ENCODE results near the gene SACM1L. TPM values are rescaled to one million over a fixed set of nuclear protein-coding genes. Genes with fewer than 3 reads are reported as not detected.

SACM1L gene
- total and polyA plus RNA-seq, 2 of the 13 experiments (the other 11 are each of a cell fraction or from before 2014, with no cell fraction given), result 15.1 to 27.8 TPM

- Histone ChIP-seq H3K27ac (ENCODE audit: extremely low read length, insufficient read depth, low read length) (no peak overlapping the region), H3K79me2 (ENCODE audit: insufficient read depth, low read length) (peaks cover 24% of the 10 kb centered on the region), H3K9me3 (ENCODE audit: low read length) (no peaks in the 10 kb centered on the region; the same call in 1 of the 2 replicates), H3K4me3 (replicated peaks in 1 of 3; ENCODE audit: insufficient read depth in 1 of 3, low read depth in 2 of 3, low read length in 3 of 3) (no peak overlapping the region), H3K9ac (ENCODE audit: insufficient read depth, low read depth, low read length) (no peak overlapping the region), H4K20me1 (ENCODE audit: insufficient read depth, low read length) (no peaks in the 10 kb centered on the region), H3K4me2 (ENCODE audit: low read depth, low read length) (no peak overlapping the region), H3K27me3 (ENCODE audit: control insufficient read depth in 1 of 2, insufficient read depth in 2 of 2, low read length in 2 of 2) (no peaks in the 10 kb centered on the region; a peak in 1 of 5 replicates), H2AFZ (ENCODE audit: low read length) (no peak overlapping the region), H3K36me3 (replicated peaks in 1 of 2; ENCODE audit: control insufficient read depth in 1 of 2, insufficient read depth in 2 of 2, low read length in 2 of 2) (0 out of 5 replicates have a peak, but pooled peaks cover 0 to under 1% of the 10 kb centered on the region in 2 experiments), H3K4me1 (ENCODE audit: insufficient read depth, low read length) (peaks cover 42% of the 10 kb centered on the region)
- 93% methylated on average over 7 of the region's 7 CpGs for WGBS (ENCODE audit: low lambda C conversion rate)
- ChIA-PET CTCF (ENCODE audit: low intra/inter-chr PET ratio, low total read pairs) (no interaction called here), POLR2A (no interaction called here)
- no TSS peak for BruUV-seq (replicated peaks)
- DNase-seq (ENCODE audit: low spot score) (no peak), ATAC-seq (no peak), FAIRE-seq (no peak)
- in situ Hi-C loops (cut with HindIII; ENCODE audit: extremely low pct_ligation_motif_present, low pct_unique_long_range_greater_than_20kb) (no loop called here), intact Hi-C loops (cut with micrococcal nuclease; ENCODE audit: unreplicated experiment) (no loop called here)
- TF ChIP-seq ZNF770 (CRISPR knock-in tag; IDR thresholded peaks at IDR 0.05) (no peak), PBX3 (CRISPR knock-in tag; IDR thresholded peaks at IDR 0.05; ENCODE audit: borderline replicate concordance) (no peak), CENPX (CRISPR knock-in tag; IDR thresholded peaks at IDR 0.05) (no peak), ARID5B (CRISPR knock-in tag; IDR thresholded peaks at IDR 0.05) (no peak), POLR2G (IDR thresholded peaks at IDR 0.05; ENCODE audit: low read depth, low read length) (no peak), ZNF720 (CRISPR knock-in tag; IDR thresholded peaks at IDR 0.05) (no peak), CHD2 (IDR thresholded peaks at IDR 0.05; ENCODE audit: low read depth, low read length) (no peak), POGK (CRISPR knock-in tag; conservative IDR thresholded peaks at IDR 0.05) (no peak), PPARG (CRISPR knock-in tag; conservative IDR thresholded peaks at IDR 0.05) (no peak), SATB2 (CRISPR knock-in tag; IDR thresholded peaks at IDR 0.05) (no peak), ZNF773 (CRISPR knock-in tag; IDR thresholded peaks at IDR 0.05; ENCODE audit: borderline replicate concordance) (no peak), GLI4 (CRISPR knock-in tag; IDR thresholded peaks at IDR 0.05; ENCODE audit: borderline replicate concordance) (no peak), ZBTB34 (CRISPR knock-in tag; IDR thresholded peaks at IDR 0.05) (no peak)
These were observed 2.3 kb upstream of the SACM1L start for GRCh38 chr3:45686850-45687249.
